Ovary (tissue), 9 donors: ENCODE measurements around the gene TGFB1I1. TPM values are rescaled to one million over a fixed set of nuclear protein-coding genes. Genes with fewer than 3 reads are reported as not detected.
"Not testable (repeated sequence)": the region's sequence is repeated elsewhere in the genome, so short reads cannot be mapped to it uniquely, and the experiment has no call there.

Experiments used
- DNase-seq, 5 donors: peaks; one replicate each; pipeline ENCODE4 v3.0.0-alpha.2; 2019 to 2020
- H3K27ac ChIP-seq, 2 donors: fragments of 200-600 bp; one replicate each; pipeline versions ENCODE4 v1.5.1 to v1.8.0; 2019 to 2022
- H3K27me3 ChIP-seq: fragments of 200-600 bp; one replicate; pipeline ENCODE4 v1.8.0; 2022
- H3K36me3 ChIP-seq: fragments of 200-600 bp; sonication (generic); one replicate; pipeline ENCODE4 v1.5.1; 2019
- H3K4me1 ChIP-seq: one replicate; pipeline ENCODE4 v1.8.1; 2013; ENCODE audit warnings: mild to moderate bottlenecking, moderate library complexity; ENCODE audit not compliant: insufficient read depth
- H3K4me3 ChIP-seq: fragments of 200-600 bp; sonication (generic); one replicate; pipeline ENCODE4 v1.5.1; 2017
- H3K9me3 ChIP-seq, 2 donors: fragments of 200-600 bp in 1 of 2; sonication (generic) in 1 of 2; one replicate each; pipeline versions ENCODE4 v1.5.1 to v1.8.1; 2013 to 2019; ENCODE audit warnings: mild to moderate bottlenecking in 1 of 2, moderate library complexity in 1 of 2
- EP300 ChIP-seq: sonication (generic); formaldehyde crosslinking; IDR thresholded peaks from one replicate; pipeline ENCODE4 v1.6.1; 2017; ENCODE audit warnings: antibody characterized with exemption
- POLR2A ChIP-seq: fragments of 450-650 bp; IDR thresholded peaks from one replicate; pipeline ENCODE4 v1.6.1; 2017; ENCODE audit warnings: antibody characterized with exemption, mild to moderate bottlenecking, moderate library complexity
- WGBS, 3 donors: extraction: QIAGEN DNeasy Blood & Tissue Kit in 1 of 3; methylation state at CpG; one replicate each; pipeline versions ENCODE4 v1.1.5 to v1.1.7; 2013 to 2017; 5-methylcytosine and 5-hydroxymethylcytosine counted together
- intact Hi-C, 4 donors: fragments of 100-400 bp; cut with DNase I; formaldehyde crosslinking; loops; one replicate each; pipeline versions ENCODE4 v1.11.0 to v1.15.1; 2022 to 2023
- polyA plus RNA-seq, 2 donors: library from polyadenylated mRNA; stranded (reverse); fragments of 200-250 nt in 1 of 2; fragments of 350-450 nt in 1 of 2; fragmentation: Illumina TruSeq in 1 of 2; extraction: RNeasy Lipid Tissue Mini Kit (QIAGEN cat#74804) in 1 of 2; gene quantifications; one replicate each; pipeline ENCODE4 v1.2.3, GENCODE V29; 2013 to 2014
- total RNA-seq, 7 donors: library from RNA; depleted of rRNA in 2 of 7; stranded (reverse); fragments of >200 nt in 2 of 7; fragmentation: NEBNext Ultra II Directional in 3 of 7; extraction: Animal tissue kit (Norgen Biotek cat#: 25700) in 3 of 7; gene quantifications; one replicate each; pipeline versions ENCODE4 v1.1.0 to v1.2.4, GENCODE V29; 2016 to 2023
- TF ChIP-seq, protein P1 (sequence below), 3 donors: fragments of 450-650 bp in 2 of 3; fragments of 200-600 bp in 1 of 3; IDR thresholded peaks; one replicate each; pipeline versions ENCODE4 v1.5.1 to v1.8.0; 2016 to 2022; ENCODE audit warnings: antibody characterized with exemption in 3 of 3, mild to moderate bottlenecking in 1 of 3
- donor health status: DM: no; HTN: no; CAD: no; lungs with moderate emphysema.
- donor health status: DM: no; HTN: no; CAD: no.
- donor health status: Bipolar disorder and iron deficiency.
- donor health status: DM: yes; HTN: yes; CAD: no.
- donor health status: DM: no; HTN: no; CAD: no.
- donor health status: DM: yes; HTN: yes; CAD: no.

TGFB1I1 gene
- total and polyA plus RNA-seq, 9 donors = 38.0 to 216 (median 124) TPM

DNA sequence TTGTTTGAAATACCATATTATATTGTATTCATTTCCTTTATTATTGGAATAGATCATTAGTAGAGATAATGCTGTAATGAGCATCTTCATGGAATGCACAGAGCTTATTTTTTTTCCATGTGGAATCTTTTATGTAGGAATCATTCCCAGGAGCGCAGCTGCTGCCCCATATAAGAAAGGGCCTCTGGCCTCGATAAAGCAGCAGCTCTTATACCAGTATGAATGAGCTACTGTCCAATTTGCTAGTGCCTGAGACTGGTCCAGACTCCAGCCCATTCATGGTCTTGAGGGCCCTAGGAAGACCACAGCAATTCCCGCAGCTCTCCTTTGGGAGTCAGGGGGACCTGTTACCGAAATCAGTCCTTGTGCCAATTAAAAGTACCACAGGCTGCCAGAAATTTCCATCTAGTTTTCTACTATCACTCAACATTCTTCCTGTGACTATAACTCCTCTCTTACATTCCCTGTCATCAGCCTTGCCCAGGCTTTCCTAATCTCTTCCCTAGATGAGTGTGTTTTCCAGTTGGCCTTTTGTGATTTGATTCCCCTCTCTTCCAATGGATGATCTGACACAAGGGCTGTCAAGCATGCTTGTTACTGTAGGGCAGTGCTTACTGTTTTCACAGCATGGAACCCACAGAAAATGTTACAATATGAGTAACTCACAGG is 31.3 kb upstream of the TGFB1I1 start:
- no peaks in the 10 kb centered on the region for H3K9me3 ChIP-seq
- H3K27me3 ChIP-seq = no peaks in the 10 kb centered on the region
- no peak overlapping the region for H3K4me3 ChIP-seq
- intact Hi-C loops = loop anchor here (5.0 to 10.0 kb wide), 3 partner anchors 258 to 456 kb away; partner anchors contain the start of genes HSD3B7 (in 4 of the 4) and FUS (in 1 of the 4)
- TF ChIP-seq, protein P1, sequence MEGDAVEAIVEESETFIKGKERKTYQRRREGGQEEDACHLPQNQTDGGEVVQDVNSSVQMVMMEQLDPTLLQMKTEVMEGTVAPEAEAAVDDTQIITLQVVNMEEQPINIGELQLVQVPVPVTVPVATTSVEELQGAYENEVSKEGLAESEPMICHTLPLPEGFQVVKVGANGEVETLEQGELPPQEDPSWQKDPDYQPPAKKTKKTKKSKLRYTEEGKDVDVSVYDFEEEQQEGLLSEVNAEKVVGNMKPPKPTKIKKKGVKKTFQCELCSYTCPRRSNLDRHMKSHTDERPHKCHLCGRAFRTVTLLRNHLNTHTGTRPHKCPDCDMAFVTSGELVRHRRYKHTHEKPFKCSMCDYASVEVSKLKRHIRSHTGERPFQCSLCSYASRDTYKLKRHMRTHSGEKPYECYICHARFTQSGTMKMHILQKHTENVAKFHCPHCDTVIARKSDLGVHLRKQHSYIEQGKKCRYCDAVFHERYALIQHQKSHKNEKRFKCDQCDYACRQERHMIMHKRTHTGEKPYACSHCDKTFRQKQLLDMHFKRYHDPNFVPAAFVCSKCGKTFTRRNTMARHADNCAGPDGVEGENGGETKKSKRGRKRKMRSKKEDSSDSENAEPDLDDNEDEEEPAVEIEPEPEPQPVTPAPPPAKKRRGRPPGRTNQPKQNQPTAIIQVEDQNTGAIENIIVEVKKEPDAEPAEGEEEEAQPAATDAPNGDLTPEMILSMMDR (IDR thresholded peaks at IDR 0.05) = no peak
- no peak for TF ChIP-seq EP300
- no peak for TF ChIP-seq POLR2A
- H3K36me3 ChIP-seq = no peaks in the 10 kb centered on the region
- no peaks in the 10 kb centered on the region for H3K4me1 ChIP-seq
- 54 to 67% (median 59%) methylated on average over 4 of the region's 4 CpGs for WGBS, 3 donors
- no peak for DNase-seq
- H3K27ac ChIP-seq = no peak overlapping the region

DNA sequence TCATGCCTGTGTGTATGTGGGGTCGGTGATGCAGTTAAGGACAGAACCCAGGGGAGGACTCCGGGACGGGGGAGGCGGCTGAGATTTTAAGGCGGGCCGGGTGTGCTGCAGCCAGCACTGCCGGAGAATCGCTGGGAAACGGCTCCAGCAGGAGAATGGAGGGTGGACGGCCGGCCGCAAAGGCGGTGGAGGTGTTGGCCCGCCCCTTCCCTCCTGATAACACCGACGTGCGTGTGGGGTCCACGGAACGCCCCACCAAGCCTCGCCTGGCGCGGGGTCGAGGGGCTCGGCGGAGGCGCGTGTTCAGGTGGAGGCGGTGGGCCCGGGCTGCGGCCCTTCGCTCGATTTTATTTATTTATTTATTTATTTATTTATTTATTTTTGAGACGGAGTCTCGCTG is 30.0 kb upstream of the TGFB1I1 start:
- 15 to 40% (median 26%) methylated on average over 34 of the region's 34 CpGs for WGBS, 3 donors
- Histone ChIP-seq H3K4me1 (no peaks in the 10 kb centered on the region), H3K9me3 (no peaks in the 10 kb centered on the region), H3K36me3 (no peaks in the 10 kb centered on the region), H3K27me3 (no peaks in the 10 kb centered on the region), H3K27ac (no peak overlapping the region), H3K4me3 (peak overlapping the region; percentile 63)
- intact Hi-C loops = loop anchor here (5.0 to 10.0 kb wide), 3 partner anchors 260 to 457 kb away; partner anchors contain the start of genes HSD3B7 (in 4 of the 4) and FUS (in 1 of the 4)
- no peak for TF ChIP-seq EP300
- TF ChIP-seq POLR2A = no peak
- TF ChIP-seq, protein P1 (IDR thresholded peaks at IDR 0.05) = no peak
- peak in 4 of 5 donors; percentile 27 to 64 (median 53) for DNase-seq

DNA sequence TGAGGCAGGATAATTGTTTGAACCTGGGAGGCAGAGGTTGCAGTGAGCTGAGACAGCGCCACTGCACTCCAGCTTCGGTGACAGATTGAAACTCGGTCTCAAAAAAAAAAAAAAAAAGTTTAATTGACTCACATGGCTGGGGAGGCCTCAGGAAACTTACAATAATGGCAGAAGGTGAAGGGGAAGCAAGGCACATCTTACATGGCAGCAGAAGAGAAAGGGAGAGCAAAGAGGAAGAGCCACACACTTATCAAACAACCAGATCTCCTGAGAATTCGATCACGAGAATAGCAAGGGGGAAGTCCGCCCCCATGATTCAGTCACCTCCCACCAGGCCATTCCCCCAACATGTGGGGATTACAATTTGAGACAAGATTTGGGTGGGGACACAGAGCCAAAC is 26.0 kb upstream of the TGFB1I1 start:
- not testable (repeated sequence) for H3K4me1 ChIP-seq, H3K4me3 ChIP-seq, H3K36me3 ChIP-seq, H3K27ac ChIP-seq, H3K27me3 ChIP-seq, H3K9me3 ChIP-seq, DNase-seq
- intact Hi-C loops = loop anchor here in 1 of 4 donors (10.0 kb wide), 1 partner anchor 461 kb away; the partner anchor contains the start of gene HSD3B7
- WGBS, 3 donors = 74 to 76% (median 75%) methylated on average over 6 of the region's 6 CpGs

DNA sequence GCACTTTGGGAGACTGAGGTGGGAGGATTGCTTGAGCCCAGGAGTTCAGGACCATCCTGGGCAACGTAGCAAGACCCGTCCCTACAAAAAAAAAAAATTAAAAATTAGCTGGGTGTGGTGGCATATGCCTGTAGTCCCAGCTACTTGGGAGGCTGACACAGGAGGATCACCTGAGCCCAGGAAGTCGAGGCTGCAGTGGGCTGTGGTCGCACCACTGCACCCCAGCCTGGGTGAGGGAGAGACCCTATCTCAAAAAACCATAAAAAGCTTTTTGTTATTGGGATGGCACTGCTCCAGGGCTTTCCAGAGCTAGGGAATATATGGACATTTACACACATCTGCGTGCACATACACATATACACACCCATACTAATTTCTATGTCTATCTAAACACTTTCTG is 20.8 kb upstream of the TGFB1I1 start:
- TF ChIP-seq, protein P1 (IDR thresholded peaks at IDR 0.05) = no peak
- TF ChIP-seq EP300 (no peak), POLR2A (no peak)
- Histone ChIP-seq H3K4me3 (no peak overlapping the region), H3K27ac (peak overlapping the region in 1 of 2 donors; percentile 29), H3K27me3 (no peaks in the 10 kb centered on the region), H3K9me3 (no peaks in the 10 kb centered on the region), H3K4me1 (peaks cover 20% of the 10 kb centered on the region), H3K36me3 (no peaks in the 10 kb centered on the region)
- intact Hi-C loops = loop anchor here in 1 of 4 donors (10.0 kb wide), 1 partner anchor 424 kb away; the partner anchor contains the start of gene ZNF267
- 81 to 90% (median 86%) methylated on average over 5 of the region's 5 CpGs for whole genome bisulfite sequencing, 3 donors
- peak in 1 of 5 donors; percentile 24 for DNase-seq
